Stimulated activated CD8-positive, alpha-beta memory T cell treated with anti-CD3 and anti-CD28 coated beads, Interleukin-2, amount 100 ng/mL, for 1 hour (primary cell): ENCODE data around the gene ST13.
"Not testable (repeated sequence)": the region's sequence is repeated elsewhere in the genome, so short reads cannot be mapped to it uniquely, and the experiment has no call there.

Experiments used
- DNase-seq, 2 donors: peaks; one replicate each; pipeline ENCODE4 v3.0.0-alpha.2; 2020; ENCODE audit warnings: low read depth in 2 of 2

The ST13 gene

DNA sequence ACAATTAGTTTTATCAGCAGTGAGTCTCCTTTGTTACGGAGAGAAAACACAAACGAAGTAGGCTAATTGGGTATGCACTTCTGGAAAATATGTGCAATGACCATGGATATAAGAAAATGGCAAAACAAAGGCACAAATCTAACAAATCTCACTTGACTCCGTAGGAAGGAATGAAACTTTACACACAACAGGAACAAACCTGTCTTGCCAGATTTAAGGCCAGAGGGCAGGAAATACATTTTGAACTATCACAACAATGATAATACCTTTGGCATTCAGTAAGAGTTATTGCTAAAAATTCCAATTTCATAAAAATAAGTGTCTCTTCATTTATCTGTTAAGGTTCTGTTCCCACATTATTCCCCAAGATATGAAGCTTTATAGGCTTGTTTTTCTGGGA lies 73.9 kb downstream of the ST13 start:
- no peak for DNase-seq

DNA sequence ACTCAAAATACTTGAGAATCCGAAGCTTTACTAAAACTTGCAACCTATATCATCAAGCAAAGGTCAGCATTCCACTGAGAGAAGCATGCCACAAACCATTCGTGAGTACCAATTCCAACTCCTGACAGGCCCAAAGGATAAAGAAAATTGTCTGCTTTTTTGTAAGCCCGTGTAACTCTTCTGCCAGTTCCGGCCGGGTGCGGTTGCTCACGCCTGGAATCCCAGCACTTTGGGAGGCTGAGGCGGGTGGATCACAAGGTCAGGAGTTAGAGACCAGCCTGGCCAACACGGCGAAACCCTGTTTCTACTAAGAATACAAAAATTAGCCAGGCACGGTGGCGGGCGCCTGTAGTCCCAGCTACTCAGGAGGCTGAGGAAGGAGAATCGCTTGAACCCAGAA lies 74.7 kb downstream of the ST13 start:
- not testable (repeated sequence) for DNase-seq
